ENCODE measurements around the gene FGF2.
"Not testable (repeated sequence)": the region's sequence is repeated elsewhere in the genome, so short reads cannot be mapped to it uniquely, and the experiment has no call there.

FGF2 gene

DNA sequence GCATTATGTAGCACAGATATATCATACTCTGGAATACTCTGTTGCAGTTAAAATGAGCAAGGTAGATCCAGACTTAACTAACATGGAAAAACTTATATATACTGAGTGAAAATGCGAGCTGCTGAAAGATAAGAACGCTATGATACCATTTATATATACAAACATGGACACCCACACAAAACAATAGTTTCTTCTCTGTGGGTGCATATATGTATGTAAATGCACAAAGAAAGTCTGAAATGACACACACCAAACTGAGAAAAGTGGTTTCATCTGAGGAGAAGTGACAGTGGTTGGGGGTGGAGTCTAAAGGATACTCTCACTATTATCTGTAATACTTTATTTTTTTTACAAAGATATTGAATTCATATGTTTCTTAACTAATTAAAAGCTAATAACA is 12.2 kb upstream of the FGF2 start:
- no peak for DNase-seq

DNA sequence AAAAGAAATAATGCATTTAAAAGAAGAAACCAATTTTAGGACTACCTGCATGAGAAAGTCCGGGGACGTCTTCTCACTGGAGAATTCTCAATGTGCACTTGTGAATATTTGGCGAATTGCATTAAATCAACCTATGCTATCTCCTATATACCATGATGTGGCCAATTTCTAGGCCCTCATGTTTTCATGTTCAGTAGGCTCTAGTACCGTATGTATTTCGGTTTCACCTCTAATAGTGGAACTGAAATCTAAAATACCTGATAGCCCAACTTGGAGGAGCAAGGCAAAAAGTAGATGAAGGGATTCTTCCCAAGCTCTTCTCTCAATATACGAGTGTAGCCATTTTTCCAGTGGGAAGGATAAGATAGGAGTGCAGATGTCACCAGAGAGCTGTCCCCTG is 11.4 kb upstream of the FGF2 start:
- DNase-seq = no peak

DNA sequence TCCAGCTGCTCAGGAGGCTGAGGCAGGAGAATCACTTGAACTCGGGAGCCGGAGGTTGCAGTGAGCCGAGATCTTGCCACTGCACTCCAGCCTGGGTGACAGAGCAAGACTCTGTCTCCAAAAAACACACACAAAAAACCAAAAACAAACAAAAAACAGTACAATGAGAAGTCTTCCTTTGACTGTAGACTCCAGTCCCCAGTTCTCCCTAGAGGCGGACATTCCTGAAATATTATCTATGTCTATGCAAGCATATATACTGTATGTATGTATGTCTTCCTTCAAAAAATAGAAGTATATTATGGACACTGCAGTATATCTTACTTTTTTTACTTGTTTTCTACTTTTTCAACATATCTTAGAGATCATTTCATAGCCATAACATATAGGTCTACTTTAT is 10.2 kb upstream of the FGF2 start:
- DNase-seq = no peak

DNA sequence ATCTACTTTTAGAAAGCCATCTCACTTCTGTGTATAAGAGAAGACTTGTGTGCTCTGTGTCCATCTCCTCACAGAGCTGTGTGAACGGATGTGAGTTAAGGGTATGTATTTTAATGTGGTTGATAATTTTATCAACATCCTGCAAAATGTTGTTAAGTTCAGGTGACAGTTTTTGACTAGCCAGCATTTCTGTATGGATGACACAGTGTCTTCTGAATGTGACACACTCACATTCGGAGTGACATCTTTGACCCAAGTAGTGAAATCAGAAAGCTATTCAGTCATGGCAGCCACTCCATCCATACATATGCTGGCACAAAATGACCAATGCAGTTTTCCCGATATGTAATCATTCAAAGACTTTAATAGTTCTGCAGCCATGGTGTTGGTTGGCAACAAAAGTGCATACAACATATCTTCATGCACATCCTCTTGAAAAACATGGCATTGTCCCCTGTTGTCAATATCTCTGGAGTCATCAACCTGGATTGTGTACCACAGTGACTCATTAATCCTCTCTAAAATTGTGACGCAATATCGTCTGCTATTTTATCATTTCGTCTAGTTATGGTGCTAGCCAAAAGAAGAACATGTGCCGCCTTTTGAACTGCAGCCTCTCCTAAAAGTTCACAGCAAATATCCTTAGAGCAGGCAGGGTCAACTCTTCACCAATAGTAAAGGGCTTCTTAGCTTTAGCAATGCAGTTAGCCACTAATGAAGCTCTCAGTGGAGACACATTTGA is 6.8 kb upstream of the FGF2 start:
- no peak for DNase-seq

DNA sequence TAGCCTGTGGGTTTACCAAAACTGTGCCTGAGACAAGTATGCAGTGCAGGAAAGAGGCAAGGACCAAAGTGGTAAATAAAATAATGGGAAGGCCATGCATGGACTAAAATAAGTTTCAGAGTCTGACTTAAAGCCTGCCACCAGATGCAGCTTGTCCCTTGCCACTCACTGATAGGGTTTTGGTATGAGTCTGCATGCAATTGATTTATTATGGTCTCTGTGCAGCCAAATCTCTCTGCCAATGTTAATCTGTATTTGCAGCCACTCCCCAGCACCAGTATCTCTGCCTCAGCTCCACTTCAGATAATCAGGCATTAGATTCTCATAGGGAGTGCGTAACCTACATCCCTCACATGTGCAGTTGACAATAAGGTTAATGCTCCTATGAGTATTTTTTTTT is 5.5 kb upstream of the FGF2 start:
- DNase-seq = no peak

DNA sequence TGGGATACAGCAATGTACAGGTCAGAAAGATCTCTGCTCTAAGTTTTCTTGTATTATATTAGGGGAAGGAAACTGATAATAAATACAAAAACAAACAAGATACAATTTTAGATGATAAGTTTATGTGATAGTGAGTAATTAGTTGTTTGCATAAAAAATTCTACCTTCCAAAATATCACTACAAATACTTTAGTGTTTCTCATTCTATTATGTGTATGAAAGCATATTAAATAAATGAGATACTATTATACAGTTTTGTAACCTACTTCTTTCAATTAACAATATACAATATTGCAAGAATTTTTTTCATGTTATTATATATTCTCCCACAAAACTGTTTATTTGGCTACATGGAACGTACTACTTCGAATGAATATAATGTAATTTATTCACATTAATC is 4.2 kb upstream of the FGF2 start:
- DNase-seq = no peak

DNA sequence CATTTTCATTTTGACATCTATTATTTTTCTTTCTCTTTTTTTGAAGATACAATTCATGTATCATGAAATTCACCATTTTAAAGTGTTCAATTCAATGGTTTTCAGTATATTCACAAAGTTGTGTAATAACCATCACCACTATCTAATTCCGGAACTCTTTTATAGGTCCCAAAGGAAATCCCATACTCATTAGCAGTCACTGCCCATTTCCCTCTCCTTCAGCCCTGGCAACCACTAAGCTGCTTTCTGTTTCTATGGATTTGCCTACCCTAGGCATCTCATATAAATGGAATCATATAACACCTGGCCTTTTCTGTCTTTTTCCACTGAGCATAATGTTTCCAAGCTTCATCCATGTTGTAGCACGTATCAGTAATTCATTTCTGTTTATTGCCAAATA is 3.2 kb upstream of the FGF2 start:
- DNase-seq = no peak

DNA sequence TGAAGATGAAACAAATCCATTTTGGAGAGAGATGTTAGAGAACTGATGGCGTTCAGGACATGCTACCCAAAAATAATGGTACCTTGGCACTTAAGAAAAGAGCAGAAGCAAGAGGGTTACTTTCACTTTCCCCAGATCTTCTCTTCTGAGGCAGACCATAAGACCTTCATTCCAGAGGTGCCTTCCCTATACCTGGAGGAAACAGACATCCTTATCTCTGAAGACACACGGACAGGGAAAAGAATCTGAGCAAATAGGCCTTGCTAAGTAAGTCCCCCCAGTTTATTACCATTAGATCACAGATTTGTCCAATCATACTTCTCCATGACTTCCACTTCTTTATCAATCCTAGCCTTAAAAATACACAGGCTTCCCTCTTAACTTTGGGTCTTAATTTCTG is 2.0 kb upstream of the FGF2 start:
- no peak for DNase-seq

DNA sequence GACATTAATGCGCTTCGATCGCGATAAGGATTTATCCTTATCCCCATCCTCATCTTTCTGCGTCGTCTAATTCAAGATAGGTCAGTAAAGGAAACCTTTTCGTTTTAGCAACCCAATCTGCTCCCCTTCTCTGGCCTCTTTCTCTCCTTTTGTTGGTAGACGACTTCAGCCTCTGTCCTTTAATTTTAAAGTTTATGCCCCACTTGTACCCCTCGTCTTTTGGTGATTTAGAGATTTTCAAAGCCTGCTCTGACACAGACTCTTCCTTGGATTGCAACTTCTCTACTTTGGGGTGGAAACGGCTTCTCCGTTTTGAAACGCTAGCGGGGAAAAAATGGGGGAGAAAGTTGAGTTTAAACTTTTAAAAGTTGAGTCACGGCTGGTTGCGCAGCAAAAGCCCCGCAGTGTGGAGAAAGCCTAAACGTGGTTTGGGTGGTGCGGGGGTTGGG is 528 bp upstream of the FGF2 start:
- DNase-seq = no peak

DNA sequence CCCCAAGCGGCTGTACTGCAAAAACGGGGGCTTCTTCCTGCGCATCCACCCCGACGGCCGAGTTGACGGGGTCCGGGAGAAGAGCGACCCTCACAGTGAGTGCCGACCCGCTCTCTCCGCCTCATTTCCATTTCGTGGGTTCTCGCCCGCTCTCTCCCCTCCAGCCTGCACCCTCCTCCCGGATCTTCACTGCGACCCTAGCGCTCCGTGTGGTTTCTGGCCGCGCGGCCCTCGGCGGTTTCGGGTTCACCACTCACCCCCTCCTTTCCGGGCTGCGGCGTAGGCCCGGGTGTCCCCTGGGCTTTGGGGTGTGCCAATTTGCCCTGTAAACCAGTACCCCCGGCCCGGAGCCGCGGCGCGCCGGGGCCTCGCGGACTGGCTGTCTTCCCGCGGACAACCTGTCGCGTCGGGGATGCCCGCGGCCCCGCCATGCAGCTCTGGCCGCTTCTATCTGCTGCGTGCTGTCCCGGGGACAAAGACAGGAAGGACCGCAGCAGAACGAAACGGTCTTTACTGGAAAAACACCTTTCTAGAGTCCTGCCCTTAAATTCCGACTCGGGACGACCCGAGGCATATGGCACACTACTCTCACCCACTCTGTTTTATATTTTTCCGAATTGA is 737 bp downstream of the FGF2 start:
- peak; percentile 25 for DNase-seq

DNA sequence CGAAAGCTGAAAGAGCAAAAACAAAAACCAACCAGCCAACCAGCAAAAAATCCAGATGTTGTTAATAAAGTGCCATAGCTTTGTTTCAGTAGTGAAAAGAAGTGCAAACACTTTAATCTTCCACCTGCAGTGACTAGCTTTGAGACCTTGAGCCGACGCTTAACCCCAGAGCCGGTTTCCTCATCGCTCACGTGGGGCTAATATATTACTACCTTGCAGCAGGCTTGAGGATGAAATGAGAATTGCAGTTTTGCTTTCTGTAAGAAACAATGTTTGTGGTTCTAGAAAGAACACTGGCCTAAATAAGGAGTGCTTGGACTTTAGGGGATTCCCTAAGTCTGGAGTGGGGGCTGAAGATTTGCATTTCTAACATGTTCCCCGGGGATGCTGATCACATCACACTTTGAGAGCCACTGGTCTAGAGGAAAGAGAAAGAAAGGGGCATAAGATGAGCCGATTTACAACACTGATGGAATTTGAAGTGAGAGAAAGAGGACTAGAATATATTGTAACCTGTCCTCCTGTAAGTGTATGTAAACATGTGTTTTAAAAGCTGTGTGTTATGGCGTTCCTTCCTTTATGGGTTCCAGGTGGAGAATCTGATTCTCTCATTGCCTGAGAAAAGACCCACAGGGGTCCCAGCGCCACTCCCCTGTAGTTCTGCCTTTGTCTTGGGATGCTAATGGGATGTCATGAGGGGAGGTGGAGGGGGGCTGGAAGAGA is 1.4 kb downstream of the FGF2 start:
- peak; percentile 40 for DNase-seq

DNA sequence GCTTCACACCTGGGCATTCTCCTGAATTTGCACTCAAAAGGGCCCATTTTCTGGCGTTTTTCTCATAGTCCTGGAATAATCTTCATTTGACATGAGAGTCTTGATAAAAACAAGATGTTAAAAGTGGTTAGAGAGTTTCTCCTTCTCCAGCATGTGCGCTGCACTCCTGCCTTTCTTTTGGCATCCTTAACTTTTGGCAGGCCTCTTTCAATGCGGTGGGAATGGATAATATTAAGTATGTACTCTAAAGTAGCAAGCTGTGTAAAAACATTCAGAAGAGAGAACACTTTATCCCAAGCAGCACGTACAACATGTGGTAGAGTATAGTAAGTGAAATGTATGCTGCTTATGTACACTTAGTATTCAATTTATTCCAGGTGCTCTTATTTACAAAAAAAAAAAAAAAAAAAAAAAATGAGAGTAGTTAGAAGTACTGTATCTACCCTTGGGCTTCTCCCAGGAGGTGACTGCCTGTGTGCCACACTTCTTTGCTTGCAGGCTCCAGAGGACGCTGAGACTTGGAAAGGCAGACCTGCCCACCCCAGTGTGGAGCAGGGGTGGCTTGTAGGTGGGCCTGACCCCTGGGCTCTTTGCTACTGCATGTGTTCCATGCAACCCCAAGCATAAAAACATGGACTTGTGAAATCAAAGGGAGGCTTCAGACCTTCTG is 3.9 kb downstream of the FGF2 start:
- DNase-seq = no peak

DNA sequence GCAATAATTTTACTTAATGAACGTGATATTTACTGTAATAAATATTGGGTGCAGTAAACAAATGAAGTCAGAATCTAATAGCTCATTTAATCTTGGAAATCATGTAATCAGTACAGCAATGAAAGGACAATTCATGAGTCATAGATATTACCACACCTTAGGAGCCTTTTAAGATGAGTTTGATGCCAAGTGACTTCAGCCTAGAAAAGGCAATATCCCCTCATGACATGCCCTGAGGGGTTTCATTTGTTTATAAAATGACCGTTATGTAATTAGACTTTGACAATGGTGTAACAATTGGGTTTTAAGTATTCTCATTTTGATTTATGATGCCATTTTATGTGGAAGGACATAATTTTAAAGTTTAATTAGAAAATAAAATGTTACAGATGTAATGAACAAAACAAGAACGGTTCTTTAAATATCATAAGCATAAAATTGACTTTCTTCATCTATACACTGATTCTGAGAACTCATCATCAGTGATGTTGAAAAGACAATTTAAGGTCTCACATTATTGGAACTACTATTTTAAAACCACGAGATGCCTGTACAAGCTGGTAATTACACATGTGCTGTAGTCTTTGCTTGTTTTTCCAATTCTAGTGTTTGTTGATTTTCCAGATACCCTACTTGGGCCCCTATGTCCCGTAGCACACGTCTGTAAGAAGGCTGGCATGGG is 5.0 kb downstream of the FGF2 start:
- DNase-seq = no peak

DNA sequence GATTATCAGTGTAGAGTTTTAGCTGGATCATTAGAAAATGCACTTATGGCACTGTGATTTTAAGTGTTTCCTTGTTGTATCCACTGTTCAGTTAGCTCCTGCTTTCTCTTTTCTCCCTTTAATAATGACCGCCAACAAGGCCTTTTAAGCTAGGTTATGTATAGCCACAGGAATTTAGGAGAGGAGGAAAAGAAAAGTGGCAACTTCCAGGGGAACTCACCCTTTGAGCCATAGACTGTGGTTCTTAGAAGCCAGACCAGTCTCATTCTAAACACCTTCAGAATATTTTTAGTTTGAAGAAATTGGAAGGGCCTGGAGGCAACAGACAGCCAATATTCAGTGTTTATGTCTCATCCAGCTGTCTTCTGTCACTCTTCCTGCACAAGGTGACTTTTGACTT is 6.1 kb downstream of the FGF2 start:
- no peak for DNase-seq

DNA sequence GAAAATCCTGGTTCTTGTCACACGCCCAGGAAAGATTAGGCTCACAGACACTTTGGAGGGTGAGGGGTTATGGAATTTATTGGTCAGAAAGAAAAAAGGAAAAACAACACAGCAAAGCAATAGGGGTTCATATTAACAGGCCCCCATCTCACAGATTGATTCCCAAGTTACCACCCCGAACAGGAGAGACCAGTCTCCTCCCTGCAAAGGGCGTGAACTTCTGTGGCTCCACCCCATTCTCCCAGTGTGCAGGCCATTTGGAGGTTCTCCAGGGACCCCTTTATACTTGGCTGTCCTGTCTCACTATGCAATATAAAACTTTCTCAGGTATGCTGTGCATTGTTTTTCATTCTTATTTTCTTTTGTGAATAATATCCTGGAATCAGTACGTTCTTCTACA is 7.4 kb downstream of the FGF2 start:
- DNase-seq = no peak

DNA sequence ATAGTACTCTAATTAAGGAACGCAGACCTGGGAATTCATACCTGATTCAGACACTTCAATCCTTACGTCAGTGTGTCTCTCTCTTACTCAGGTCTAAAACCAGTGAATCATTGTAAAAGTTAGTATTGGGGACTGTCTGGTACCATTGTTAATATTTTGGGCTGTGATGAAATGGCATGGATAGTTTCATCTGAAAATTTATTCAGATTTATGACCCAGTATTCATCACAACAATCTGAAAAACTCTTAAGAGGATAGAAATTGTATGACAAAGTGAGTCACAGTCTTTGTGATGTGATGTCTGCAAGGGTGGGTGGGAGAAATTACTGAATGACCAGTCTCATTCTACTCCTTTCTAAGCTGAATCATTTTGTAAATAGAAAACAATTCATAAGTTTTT is 10.3 kb downstream of the FGF2 start:
- no peak for DNase-seq

DNA sequence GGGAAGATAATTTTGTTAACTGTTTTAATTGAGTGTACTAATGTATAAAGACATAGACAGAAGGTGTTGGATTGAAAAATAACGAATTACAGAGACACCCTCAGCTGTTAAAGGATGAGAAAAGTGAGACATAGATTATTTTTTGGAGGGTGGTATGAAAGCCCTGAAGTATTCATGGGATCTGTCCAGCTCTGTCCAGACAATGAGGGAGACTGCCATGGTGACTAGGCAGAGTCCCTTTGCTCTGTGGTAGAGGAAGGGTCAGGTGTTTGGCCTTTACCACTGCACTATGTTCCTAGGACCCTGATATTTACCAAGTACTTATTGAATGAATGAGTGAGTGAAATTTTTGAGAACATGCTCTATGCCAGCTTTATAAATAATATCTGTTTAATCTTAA is 11.4 kb downstream of the FGF2 start:
- no peak for DNase-seq

DNA sequence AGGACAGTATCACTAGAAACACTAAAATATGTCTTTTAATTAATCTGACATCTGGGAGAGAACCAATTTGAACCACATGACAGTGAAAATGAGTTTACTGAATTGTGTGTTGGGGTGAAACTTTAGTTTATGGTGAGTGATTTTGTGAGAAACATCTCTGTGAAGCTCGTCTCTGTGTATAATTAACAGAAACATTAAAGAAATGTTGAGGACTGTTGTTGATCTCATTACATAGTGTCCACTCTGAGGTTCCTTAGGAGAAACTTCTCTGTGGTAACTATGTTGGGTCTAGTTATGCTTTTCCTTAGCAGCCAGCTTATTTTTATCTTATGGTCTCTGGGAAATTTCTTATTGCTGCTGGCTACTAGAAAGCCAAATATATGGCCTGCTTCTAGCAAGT is 15.8 kb downstream of the FGF2 start:
- DNase-seq = no peak

DNA sequence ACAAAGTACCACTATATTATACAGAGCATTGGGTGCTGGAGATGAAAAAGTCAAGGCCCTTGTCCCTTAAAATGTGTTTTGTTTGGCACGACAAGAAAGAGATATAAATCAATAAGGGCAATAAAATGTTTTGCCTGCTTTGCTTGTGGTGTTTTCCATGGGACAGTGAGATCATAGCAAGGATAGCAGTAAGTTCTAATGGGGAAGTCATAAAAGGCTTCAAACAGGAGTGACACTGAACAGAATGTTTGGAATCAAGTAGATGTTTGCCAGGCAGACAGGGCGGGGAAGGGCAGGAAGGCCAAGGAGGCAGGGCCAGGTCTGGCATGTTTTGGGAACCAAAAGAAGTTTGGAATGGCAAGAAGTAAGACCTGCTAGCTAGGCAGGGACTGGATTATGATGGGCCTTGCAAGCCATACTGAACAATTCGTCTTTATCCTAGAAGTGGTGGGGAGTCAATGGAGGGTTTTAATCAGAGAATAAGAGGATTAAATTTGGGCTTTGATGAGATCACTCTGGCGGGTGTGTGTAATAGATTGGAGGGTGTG is 16.4 kb downstream of the FGF2 start:
- DNase-seq = no peak

DNA sequence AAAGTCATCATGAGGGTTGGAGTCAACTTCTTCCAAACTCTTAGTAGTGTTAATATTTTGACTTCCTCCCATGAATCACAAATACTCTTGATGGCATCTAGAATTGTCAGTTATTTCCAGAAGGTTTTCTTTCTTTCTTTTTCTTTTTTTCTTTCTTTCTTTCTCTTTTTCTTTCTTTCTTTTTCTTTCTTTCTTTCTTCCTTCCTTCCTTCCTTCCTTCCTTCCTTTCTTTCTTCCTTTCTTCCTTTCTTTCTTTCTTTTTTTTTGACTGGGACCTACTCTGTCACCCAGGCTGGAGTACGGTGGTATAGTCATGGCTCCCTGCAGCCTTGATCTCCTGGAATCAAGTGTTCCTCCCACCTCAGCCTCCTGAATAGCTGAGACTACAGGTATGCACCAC is 17.8 kb downstream of the FGF2 start:
- not testable (repeated sequence) for DNase-seq

DNA sequence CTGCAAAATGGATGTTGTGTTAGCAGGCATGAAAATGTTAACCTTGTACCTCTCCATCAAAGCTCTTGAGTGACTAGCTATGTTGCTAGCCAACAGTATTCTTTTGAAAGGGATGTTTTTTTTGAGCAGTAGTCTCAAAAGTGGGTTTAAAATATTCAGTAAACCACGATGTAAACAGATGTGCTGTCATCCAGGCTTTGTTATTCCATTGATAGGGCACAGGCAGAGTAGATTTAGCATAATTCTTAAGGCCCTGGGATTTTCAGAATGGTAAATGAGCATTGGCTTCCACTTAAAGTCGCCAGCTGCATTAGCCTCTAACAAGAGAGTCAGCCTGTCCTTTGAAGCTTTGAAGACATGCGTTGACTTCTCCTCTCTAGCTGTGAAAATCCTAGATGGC is 18.4 kb downstream of the FGF2 start:
- DNase-seq = no peak

DNA sequence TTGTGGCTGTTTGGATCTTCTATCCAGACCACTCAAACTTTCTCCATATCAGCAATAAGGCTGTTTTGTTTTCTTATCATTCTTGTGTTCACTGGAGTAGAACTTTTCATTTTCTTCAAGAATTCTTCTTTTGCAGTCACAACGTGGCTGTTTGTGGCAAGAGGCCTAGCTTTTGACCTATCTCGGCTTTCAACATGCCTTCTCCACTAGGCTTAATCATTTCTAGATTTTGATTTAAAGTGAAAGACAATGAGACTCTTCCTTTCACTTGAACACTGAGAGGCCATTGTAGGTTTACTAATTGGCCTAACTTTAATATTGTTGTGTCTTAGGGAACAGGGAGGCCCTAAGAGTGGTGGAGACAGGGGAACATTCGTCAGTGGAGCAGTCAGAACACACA is 19.1 kb downstream of the FGF2 start:
- DNase-seq = no peak

DNA sequence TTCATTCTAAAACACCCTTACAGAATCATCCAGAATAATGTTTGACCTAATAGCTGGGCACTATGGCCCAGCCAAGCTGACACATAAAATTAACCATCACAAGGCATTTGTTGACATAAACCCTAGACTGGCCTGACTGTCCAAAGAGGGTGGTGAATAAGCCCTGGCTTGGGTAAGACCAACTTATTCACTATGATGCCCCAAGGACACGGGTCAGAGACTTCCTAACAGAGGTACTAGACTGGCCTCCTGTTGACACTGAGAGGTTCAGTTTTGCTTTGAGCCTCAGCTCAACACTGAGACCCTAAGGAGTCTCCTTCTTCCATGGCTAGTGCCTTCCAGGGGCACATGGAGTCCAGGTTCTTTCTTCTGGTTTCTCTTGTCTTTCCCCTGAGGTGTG is 21.3 kb downstream of the FGF2 start:
- no peak for DNase-seq
